H1 (cell line): Measurements from ENCODE around the gene MXD4. TPM values are rescaled to one million over a fixed set of nuclear protein-coding genes. Genes with fewer than 3 reads are reported as not detected.

Experiments used
- BCL11A ChIP-seq, 2 experiments: IDR thresholded peaks; one replicate each; pipeline ENCODE4 v1.6.1; 2011; ENCODE audit warnings: low read depth in 2 of 2, low read length in 2 of 2, mild to moderate bottlenecking in 2 of 2
- KDM5A ChIP-seq: fragments of 200-600 bp; IDR thresholded peaks from 2 replicates; pipeline ENCODE4 v1.7.1; 2012; ENCODE audit warnings: mild to moderate bottlenecking, low read length, inconsistent platforms, mixed read lengths
- SP2 ChIP-seq: IDR thresholded peaks from 2 replicates; pipeline ENCODE4 v1.6.1; 2012; ENCODE audit warnings: mild to moderate bottlenecking, low read length, inconsistent platforms
- polyA plus RNA-seq, 7 experiments: library from polyadenylated mRNA; depleted of rRNA in 3 of 7; stranded (reverse) in 5 of 7; unstranded in 2 of 7; fragments of >200 nt in 5 of 7; fragments of 200-250 nt in 2 of 7; gene quantifications; 1 replicate in 5 of 7; 2 replicates in 1 of 7; 4 replicates in 1 of 7; pipeline versions ENCODE4 v1.2.1 to v1.2.3, GENCODE V29; 2011 to 2013; ENCODE audit warnings: missing spikeins in 2 of 7, mixed read lengths in 2 of 7
- total RNA-seq: library from RNA; stranded (reverse); fragmentation: NEBNext Ultra II Directional; extraction: Animal tissue kit (Norgen Biotek cat#: 25700); gene quantifications from 2 replicates; pipeline ENCODE4 v1.2.1, GENCODE V29; 2021
- TF ChIP-seq, protein P1 (sequence below): IDR thresholded peaks from 2 replicates; pipeline ENCODE4 v1.6.1; 2012; ENCODE audit warnings: low read length, inconsistent platforms

Gene MXD4
- total and polyA plus RNA-seq, 2 of the 8 experiments (the other 6 are each of a cell fraction or from before 2014, with no cell fraction given) = 18.0 to 20.8 TPM

DNA sequence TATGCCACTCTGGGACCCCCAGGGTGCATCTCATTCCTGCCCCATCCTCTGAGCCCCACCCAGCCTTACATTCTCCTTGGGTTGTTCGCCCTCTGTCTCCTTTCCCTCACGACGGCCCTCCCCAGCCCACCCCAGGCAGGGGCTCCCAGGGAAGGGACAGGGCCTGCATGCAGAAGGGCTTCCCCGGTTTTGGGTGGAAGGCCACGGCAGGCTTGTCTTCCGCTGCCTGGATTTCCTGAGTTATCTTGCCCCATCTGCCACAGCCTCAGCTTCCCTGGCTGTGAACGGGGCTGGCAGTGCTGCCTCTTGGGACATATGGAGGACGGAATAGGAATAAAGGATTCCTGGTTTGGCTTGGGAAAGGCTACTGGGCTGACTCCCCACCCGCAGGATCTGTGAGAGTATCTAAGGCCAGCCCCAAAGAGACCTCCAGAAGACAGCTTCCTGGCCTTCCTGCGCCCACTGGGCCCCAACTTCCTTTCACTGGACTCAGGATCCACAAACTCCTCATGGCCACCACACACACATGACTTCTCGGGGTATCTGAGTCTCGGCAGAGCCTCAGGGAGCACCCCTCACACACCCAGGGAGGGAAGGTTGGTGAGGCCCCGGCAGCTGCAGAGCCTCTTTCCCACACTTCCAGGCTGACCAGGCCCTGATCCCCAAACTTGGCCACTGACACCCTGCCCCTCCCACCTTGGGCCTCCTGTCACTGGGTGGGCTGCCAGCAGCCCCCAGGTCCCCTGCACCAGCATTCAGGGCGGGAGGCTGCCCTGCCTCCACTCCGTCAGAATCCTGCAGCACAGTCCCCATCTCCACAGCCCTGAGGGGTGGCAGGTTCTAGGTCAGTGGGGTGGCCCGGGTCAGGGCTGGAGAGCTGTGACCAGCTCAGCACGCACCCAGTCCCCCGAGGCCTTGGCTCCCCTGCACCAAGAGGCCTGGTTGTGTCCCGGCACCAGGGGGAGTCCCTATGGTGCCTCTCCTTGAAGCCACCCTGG, 3.5 kb upstream of the MXD4 start (continued):
- no peak for TF ChIP-seq SP2
- TF ChIP-seq, protein P1, sequence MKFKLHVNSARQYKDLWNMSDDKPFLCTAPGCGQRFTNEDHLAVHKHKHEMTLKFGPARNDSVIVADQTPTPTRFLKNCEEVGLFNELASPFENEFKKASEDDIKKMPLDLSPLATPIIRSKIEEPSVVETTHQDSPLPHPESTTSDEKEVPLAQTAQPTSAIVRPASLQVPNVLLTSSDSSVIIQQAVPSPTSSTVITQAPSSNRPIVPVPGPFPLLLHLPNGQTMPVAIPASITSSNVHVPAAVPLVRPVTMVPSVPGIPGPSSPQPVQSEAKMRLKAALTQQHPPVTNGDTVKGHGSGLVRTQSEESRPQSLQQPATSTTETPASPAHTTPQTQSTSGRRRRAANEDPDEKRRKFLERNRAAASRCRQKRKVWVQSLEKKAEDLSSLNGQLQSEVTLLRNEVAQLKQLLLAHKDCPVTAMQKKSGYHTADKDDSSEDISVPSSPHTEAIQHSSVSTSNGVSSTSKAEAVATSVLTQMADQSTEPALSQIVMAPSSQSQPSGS = no peak
- no peak for TF ChIP-seq BCL11A (IDR thresholded peaks at IDR 0.05; ENCODE audit: low read depth in 2 of 2, low read length in 2 of 2)
- no peak for TF ChIP-seq KDM5A
